HG03095 (cell line): ENCODE measurements around the gene SH2B3.
"Not testable (repeated sequence)": the region's sequence is repeated elsewhere in the genome, so short reads cannot be mapped to it uniquely, and the experiment has no call there.

ENCODE experiments used
- ATAC-seq: cut with Tn5 transposase; IDR thresholded peaks from one replicate; pipeline ENCODE4 v1.9.1; 2021; ENCODE audit warnings: moderate library complexity; ENCODE audit not compliant: unreplicated experiment

Gene SH2B3

DNA sequence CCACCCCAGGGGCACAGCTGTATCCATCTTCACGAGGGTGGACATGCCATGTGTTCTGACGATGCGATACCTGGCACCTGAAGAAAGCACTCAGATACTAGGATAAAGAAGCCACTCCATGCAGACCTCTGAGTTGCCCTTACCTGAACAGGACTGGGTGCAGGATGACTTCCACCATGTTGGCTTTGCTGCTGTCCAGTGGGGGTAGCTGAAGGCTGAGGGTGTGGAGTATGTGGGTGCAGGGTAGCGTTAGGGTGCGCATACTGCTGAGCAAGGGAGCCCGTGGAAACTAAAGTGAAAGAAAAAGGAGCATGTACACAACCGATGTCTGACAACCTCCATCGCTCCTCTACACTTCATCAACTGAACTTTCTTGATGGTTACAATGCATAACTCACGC, 51.3 kb downstream of the SH2B3 start:
- ATAC-seq, result no peak

DNA sequence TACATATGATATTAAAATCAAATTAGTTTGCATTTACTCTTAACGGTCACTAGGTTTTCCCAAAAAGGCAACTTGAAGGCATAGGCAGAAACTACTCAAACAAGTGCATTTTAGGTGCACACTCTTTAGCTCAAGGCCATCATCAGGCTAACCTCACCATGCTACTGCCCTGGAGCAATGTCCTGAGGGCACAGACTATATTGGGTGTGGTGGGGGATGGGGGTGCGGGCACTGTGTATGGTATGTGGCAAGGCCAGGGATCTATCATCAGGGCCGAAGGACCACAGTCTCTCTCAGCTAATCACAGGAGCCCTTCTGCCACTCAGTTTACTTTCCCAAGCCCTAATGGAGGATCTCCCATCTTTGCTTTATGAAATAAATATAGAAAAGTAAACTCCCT, 51.9 kb downstream of the SH2B3 start:
- ATAC-seq, result no peak

DNA sequence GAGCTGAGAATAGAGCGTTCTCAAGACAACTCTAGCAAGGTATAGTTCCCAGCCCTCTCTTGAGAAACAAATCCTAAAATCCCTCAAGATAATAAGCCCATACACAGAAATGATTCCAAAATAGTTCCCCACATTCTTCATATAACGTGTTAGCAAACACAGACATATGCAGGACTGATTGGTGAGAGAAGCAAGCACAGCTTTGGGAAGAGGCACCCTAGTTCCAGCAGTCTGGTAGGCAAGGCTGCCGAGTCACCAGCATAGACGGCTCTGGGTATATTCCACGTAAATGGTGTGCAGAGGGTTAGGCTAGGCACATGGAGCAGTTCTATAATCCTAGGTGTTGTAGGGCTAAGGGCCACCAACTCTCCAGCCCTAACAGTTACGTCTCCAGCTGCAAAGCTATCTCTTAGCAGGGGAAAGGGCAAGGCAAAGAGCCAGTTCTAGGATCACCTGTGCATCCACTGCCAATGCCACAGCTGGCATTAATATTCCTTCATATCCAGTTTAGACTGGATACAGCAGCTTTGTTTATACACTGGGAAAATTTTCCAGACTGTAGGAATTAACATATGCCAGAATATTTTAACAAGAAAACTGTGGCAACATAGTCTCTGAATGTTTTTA, 52.9 kb downstream of the SH2B3 start:
- no peak for ATAC-seq

DNA sequence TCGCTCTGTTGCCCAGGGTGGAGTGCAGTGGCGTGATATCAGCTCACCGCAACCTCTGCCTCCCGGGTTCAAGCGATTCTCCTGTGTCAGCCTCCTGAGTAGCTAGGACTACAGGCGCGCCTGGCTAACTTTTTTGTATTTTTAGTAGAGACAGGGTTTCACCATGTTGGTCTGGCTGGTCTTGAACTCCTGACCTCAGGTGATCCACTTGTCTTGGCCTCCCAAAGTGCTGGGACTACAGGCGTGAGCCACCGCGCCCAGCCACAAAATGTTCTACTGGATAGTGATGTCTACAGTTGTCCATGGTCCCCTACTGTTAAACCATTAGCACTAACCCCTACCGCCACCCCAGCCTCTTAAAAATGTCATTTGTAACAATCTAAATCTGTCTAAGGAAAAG, 54.4 kb downstream of the SH2B3 start:
- ATAC-seq, result not testable (repeated sequence)

DNA sequence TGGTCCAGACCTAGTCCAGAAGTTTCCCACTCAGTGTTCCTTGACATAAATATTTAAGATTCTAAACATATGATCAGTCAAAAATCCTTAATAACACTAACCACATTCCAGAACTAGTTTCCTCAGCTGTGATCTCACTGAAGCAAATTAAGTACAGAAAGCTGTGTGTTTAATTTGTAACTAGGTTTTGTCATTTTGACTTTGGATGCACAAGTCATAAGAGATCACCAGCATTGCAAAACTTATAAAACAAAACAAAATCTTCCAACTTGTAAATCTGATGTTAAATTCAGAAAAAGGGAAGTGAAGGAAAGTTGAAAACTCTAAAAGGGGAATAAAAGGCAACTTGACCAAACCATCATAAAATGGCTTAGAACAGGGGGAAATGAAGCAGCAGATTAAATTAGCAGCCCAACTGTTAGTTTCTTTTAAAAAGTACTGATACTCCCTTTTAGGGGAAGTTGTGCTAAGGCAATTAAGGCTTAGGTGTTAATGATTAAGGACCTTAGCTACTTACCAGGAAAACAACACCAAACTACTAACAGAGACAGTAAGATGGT, 56.6 kb downstream of the SH2B3 start:
- ATAC-seq, result no peak

DNA sequence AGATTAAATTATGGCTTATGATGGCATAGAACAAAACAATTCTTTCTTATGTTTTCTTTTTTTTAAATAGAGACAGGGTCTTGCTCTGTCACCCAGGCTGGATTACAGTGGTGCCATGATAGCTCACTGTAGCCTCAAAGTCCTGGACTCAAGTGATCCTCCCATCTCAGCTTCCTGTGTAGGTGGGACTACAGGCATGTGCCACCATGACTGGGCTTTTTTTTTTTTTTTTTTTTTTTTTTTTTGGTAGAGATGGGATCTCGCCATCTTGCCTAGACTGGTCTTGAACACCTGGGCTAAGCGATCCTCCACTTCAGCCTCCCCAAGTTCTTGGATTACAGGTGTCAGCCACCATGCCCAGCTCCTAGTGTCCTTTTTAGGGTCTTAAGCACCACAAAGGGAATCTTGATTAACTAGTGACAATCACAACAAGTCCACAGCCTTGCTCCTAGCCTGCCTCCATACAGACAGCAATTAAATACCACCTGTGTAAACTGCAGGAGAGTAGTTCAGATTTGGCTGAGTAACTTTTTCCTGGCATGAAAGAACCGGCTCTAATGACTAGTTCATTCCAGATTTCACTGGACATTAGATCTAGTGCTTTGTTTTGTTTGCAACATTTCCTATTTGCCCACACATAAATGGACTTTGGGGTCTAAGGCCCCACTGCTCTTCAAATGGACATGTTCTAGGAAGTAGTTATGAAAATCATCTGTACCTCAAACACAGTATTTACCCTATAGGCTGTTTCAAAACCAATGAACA, 61.6 kb downstream of the SH2B3 start:
- no peak for ATAC-seq

DNA sequence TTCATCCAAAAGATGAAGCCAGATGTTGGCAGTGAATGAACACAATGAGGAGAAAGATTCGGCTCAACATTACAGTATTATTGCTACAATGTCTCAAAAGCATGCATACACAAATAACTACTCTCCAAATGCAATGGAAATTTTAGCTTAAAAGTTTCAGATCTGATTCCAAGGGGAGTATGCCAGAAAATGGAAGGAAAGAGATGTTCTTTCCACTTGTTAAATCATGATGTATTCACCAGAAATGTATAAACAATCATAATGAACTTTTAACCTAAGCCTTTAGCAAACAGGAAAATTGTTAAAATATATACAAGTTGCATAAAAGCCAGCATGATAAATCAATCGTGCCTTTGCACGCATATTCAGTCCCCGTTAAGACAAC, 62.1 kb downstream of the SH2B3 start:
- ATAC-seq, result no peak

DNA sequence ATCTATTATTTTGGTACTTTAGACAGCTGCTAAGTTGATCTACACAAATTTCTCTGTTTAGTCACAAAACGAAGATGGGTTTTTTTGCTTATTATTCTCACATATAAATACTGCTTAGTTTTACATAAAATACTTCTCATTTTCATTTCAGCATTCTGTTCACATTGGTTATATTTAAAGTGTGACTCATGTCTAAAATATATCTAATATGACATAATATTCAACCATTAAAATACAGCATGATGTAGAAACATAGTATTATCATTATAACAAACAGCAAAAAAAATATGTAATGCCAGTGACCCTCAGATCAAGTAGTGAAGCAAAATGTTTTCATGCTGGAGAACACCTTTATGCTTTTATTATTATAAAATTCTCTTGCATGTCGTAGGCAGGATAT, 63.7 kb downstream of the SH2B3 start:
- ATAC-seq, result no peak

DNA sequence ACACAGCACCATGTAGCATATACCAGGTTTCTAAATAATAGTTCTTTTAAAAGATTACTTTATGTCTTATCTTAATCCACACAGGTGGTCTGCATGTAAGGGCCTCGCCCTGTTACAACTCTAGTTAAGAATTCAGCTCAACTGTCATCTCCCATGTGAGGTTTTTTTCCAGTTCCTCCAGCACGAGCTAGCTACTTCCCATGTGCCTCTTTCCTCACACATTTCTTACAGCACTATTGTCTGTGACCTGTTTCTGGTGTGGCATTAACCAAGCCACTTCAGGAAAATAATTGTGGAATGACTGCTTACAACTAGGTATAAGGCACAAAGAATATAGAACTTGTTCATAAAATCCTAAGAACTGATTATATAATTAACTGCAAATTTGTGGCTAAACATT, 65.5 kb downstream of the SH2B3 start:
- no peak for ATAC-seq

DNA sequence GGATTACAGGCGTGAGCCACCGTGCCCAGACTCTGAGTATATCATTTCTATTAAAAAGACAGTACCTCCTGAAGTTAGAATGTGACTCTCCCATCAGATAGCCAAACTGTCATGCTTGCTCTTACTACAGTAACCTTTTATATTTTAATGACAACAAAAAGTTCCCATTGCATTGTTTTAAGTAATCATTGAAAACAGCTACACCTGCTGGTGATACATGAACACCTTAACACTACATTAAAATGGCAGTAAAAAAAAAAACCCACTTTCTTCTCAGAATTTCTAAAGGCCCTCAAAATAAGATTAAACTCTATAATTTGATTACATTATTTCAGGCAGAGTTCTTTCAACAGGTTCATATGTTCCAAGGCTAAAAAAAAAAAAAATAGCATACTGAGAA, 76.7 kb downstream of the SH2B3 start:
- ATAC-seq, result no peak

DNA sequence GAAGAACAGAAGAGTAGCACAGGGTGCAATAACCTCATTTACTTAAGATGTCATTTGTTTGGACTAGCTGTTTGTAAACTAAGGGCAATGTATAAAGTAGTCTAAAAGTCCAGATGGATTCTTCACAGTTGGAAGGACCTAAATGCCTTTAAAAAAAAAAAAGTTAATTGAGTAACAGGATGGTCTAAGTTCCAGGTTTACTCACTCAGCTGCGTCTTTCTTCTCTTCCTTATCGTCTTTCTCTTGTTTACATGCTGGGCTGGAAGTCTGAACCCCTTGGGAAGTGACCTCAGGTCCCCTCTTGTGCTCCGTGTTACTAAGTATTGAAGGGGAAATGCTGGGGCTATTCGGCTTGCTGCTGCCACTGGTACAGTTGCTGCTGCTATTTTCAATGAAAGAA, 82.5 kb downstream of the SH2B3 start:
- ATAC-seq, result no peak

DNA sequence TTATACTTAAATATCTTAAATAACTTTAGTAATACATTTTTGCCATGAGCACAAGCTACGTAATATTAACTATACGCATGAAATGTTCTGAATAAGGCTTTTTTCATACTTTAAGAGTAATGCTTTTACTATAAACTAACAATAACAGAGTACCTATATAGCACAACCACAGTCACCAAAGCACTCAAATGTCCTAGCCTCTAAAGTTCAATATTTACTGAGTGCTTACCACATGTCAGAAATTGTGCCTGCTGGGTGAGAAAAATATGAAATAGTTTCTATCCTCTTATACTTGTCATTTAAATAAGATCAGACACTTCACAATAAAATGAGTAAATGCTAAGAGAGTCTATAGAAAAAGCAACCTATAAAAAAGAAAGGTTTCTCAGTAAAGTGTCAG, 83.1 kb downstream of the SH2B3 start:
- ATAC-seq, result no peak

DNA sequence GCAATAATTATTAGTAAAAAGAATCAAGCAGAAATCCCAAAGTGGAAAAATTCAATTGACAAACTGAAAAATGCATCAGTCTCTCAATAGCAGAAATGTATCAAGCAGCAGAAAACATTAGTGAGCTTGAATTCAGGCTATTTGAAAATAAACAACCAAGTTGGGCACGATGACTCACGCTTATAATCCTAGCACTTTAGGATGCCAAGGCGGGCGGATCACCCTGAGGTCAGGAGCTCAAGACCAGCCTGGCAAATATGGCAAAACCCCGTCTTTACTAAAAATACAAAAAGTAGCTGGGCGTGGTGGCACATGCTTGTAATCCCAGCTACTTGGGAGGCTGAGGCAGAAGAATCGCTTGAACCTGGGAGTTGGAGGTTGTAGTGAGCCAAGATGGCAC, 87.3 kb downstream of the SH2B3 start:
- ATAC-seq, result not testable (repeated sequence)

DNA sequence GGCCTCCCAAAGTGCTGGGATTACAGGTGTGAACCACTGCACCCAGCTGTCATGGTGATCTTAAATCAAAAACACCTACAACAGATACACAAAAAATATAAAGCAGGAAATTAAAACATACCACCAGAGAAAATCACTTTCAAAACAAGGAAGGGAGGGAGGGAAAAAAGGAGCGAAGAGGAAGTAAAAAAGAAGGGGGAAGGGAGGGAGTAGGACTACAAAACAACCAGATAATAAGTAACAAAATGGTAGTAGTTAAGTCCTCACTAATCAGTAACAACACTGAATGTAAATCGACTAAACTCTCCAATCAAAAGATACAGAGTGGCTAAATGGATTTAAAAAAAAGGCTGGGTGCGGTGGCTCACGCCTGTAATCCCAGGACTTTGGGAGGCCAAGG, 89.0 kb downstream of the SH2B3 start:
- ATAC-seq, result no peak
